HL-60 (cell line): ENCODE results near the gene DNAJA3.

Experiments used
- DNase-seq, 2 experiments: peaks; one replicate each; pipeline ENCODE4 v3.0.0-alpha.2; 2010 to 2020; ENCODE audit warnings: low read depth in 1 of 2, low spot score in 1 of 2
- H3K27ac ChIP-seq: fragments of 250-450 bp; sonication (Bioruptor Pico); replicated peaks from 2 replicates; pipeline ENCODE4 v1.5.1; 2020; ENCODE audit warnings: mild to moderate bottlenecking, moderate library complexity
- H3K27me3 ChIP-seq: fragments of 250-450 bp; sonication (Bioruptor Pico); 2 replicates; pipeline ENCODE4 v1.5.1; 2021; ENCODE audit warnings: mild to moderate bottlenecking, moderate library complexity; ENCODE audit not compliant: insufficient read depth, poor library complexity, severe bottlenecking
- H3K4me3 ChIP-seq: replicated peaks from 2 replicates; pipeline ENCODE4 v1.5.1; 2011; ENCODE audit warnings: mild to moderate bottlenecking, control low read depth, low read length; ENCODE audit not compliant: insufficient read depth
- GABPA ChIP-seq: IDR thresholded peaks from 2 replicates; pipeline ENCODE4 v1.6.1; 2012; ENCODE audit warnings: low read depth
- POLR2AphosphoS5 ChIP-seq: IDR thresholded peaks from 2 replicates; pipeline ENCODE4 v1.6.1; 2012; ENCODE audit warnings: low read depth
- SPI1 ChIP-seq: IDR thresholded peaks from 2 replicates; pipeline ENCODE4 v1.6.1; 2012; ENCODE audit warnings: low read depth, mild to moderate bottlenecking, borderline replicate concordance
- TF ChIP-seq, protein P1 (sequence below): IDR thresholded peaks from 2 replicates; pipeline ENCODE4 v1.6.1; 2012; ENCODE audit warnings: low read depth; ENCODE audit not compliant: insufficient replicate concordance
- TF ChIP-seq, protein P2 (sequence below): IDR thresholded peaks from one replicate; pipeline ENCODE4 v1.5.1; 2011; ENCODE audit warnings: low read length, control low read depth, inconsistent platforms; ENCODE audit not compliant: insufficient read depth

Gene DNAJA3

DNA sequence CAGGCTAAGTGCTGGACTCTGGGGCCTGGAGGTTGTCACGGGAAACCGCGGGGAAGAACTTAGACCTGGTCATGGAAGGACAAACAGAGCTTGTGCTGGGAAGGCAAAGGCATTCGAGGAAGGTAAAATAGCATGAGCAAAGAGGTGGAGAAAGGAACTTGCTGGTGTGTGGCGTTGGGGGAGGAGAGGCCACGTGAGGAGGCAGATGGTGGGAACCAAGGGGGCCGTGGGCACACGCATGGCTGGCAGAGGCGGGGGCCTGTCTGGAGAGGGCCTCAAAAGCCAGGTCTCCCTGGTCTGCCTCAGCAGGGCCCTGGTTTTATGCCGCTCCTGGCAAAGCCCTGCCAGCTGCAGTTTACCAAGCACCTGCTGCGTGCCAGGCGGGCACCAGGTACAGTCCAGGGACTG, 24.6 kb upstream of the DNAJA3 start:
- no peak for DNase-seq
- TF ChIP-seq, protein P1, sequence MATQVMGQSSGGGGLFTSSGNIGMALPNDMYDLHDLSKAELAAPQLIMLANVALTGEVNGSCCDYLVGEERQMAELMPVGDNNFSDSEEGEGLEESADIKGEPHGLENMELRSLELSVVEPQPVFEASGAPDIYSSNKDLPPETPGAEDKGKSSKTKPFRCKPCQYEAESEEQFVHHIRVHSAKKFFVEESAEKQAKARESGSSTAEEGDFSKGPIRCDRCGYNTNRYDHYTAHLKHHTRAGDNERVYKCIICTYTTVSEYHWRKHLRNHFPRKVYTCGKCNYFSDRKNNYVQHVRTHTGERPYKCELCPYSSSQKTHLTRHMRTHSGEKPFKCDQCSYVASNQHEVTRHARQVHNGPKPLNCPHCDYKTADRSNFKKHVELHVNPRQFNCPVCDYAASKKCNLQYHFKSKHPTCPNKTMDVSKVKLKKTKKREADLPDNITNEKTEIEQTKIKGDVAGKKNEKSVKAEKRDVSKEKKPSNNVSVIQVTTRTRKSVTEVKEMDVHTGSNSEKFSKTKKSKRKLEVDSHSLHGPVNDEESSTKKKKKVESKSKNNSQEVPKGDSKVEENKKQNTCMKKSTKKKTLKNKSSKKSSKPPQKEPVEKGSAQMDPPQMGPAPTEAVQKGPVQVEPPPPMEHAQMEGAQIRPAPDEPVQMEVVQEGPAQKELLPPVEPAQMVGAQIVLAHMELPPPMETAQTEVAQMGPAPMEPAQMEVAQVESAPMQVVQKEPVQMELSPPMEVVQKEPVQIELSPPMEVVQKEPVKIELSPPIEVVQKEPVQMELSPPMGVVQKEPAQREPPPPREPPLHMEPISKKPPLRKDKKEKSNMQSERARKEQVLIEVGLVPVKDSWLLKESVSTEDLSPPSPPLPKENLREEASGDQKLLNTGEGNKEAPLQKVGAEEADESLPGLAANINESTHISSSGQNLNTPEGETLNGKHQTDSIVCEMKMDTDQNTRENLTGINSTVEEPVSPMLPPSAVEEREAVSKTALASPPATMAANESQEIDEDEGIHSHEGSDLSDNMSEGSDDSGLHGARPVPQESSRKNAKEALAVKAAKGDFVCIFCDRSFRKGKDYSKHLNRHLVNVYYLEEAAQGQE, result no peak
- TF ChIP-seq, protein P2, sequence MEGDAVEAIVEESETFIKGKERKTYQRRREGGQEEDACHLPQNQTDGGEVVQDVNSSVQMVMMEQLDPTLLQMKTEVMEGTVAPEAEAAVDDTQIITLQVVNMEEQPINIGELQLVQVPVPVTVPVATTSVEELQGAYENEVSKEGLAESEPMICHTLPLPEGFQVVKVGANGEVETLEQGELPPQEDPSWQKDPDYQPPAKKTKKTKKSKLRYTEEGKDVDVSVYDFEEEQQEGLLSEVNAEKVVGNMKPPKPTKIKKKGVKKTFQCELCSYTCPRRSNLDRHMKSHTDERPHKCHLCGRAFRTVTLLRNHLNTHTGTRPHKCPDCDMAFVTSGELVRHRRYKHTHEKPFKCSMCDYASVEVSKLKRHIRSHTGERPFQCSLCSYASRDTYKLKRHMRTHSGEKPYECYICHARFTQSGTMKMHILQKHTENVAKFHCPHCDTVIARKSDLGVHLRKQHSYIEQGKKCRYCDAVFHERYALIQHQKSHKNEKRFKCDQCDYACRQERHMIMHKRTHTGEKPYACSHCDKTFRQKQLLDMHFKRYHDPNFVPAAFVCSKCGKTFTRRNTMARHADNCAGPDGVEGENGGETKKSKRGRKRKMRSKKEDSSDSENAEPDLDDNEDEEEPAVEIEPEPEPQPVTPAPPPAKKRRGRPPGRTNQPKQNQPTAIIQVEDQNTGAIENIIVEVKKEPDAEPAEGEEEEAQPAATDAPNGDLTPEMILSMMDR, result no peak
- TF ChIP-seq GABPA, result no peak
- no peak for TF ChIP-seq POLR2AphosphoS5
- TF ChIP-seq SPI1, result no peak
- Histone ChIP-seq H3K27me3 (no peaks in the 10 kb centered on the region), H3K4me3 (no peak overlapping the region), H3K27ac (no peak overlapping the region)

DNA sequence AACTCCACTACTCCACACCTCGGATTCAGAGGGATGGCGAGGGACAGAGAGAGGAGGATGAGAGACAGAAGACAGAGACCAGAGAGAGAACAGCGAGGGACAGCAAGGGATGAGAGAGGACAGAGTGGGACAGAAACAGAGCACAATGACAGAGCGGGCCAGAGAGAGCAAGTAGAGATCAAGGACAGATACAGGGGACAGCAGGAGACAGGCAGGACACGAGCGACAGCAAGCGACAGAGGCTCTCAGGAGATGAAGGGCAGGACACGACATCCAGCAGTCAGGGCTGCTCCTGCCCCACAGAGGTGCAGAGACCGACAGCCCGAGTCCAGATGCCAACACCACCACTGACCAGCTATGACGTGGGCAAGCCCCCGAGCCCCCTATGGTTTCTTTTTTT, 24.2 kb upstream of the DNAJA3 start:
- no peak for DNase-seq
- no peaks in the 10 kb centered on the region for H3K27me3 ChIP-seq
- TF ChIP-seq, protein P2, result no peak
- TF ChIP-seq GABPA, result no peak
- TF ChIP-seq, protein P1, result no peak
- TF ChIP-seq SPI1, result no peak
- TF ChIP-seq POLR2AphosphoS5, result no peak
- no peak overlapping the region for H3K4me3 ChIP-seq
- no peak overlapping the region for H3K27ac ChIP-seq

DNA sequence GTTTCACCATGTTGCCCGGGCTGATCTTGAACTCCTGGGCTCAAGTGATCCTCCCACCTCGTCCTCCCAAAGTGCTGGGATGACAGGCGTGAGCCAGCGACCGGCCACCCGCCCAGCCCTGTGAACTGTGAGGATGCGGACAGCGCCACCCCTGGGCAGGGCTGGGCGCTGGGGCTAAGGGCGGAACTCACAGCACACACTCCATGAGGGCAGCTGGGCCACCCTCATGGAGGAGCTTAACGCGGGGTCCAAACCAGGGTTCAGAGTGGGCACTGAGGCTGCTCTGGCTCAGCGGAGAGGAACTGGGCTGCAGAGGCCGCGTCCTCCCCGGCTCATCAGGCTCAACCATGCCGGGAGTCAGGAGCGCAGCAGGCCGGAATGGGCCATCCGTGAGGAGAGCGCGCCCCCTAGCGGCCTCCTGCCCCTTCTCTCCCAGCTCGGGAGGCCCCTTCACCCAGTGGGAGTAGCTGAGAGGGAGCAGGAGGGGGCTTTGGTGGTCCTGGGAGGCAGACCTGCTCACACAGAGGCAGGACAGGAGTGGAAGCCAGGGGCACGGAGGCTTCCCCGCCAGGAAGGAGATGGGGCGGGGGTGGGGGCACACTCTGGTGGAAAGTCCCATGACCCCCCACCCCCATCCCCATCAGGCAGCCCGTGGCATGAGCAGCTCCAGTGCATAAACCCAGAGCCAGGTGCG, 23.1 kb upstream of the DNAJA3 start:
- peak in 1 of 2 experiments; percentile 53 for DNase-seq
- H3K4me3 ChIP-seq, result no peak overlapping the region
- TF ChIP-seq, protein P1, result no peak
- no peak for TF ChIP-seq GABPA
- no peak for TF ChIP-seq POLR2AphosphoS5
- TF ChIP-seq, protein P2, result peak; percentile 71
- no peak for TF ChIP-seq SPI1
- H3K27me3 ChIP-seq, result no peaks in the 10 kb centered on the region
- H3K27ac ChIP-seq, result no peak overlapping the region
